HG02885 (cell line): Measurements from ENCODE around the gene EPB41L4A.
"Not testable (repeated sequence)": the region's sequence is repeated elsewhere in the genome, so short reads cannot be mapped to it uniquely, and the experiment has no call there.

Experiments used
- ATAC-seq: cut with Tn5 transposase; IDR thresholded peaks from one replicate; pipeline ENCODE4 v1.9.1; 2021; ENCODE audit warnings: mild to moderate bottlenecking; ENCODE audit not compliant: unreplicated experiment, poor library complexity

EPB41L4A gene, protein sequence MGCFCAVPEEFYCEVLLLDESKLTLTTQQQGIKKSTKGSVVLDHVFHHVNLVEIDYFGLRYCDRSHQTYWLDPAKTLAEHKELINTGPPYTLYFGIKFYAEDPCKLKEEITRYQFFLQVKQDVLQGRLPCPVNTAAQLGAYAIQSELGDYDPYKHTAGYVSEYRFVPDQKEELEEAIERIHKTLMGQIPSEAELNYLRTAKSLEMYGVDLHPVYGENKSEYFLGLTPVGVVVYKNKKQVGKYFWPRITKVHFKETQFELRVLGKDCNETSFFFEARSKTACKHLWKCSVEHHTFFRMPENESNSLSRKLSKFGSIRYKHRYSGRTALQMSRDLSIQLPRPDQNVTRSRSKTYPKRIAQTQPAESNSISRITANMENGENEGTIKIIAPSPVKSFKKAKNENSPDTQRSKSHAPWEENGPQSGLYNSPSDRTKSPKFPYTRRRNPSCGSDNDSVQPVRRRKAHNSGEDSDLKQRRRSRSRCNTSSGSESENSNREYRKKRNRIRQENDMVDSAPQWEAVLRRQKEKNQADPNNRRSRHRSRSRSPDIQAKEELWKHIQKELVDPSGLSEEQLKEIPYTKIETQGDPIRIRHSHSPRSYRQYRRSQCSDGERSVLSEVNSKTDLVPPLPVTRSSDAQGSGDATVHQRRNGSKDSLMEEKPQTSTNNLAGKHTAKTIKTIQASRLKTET

DNA sequence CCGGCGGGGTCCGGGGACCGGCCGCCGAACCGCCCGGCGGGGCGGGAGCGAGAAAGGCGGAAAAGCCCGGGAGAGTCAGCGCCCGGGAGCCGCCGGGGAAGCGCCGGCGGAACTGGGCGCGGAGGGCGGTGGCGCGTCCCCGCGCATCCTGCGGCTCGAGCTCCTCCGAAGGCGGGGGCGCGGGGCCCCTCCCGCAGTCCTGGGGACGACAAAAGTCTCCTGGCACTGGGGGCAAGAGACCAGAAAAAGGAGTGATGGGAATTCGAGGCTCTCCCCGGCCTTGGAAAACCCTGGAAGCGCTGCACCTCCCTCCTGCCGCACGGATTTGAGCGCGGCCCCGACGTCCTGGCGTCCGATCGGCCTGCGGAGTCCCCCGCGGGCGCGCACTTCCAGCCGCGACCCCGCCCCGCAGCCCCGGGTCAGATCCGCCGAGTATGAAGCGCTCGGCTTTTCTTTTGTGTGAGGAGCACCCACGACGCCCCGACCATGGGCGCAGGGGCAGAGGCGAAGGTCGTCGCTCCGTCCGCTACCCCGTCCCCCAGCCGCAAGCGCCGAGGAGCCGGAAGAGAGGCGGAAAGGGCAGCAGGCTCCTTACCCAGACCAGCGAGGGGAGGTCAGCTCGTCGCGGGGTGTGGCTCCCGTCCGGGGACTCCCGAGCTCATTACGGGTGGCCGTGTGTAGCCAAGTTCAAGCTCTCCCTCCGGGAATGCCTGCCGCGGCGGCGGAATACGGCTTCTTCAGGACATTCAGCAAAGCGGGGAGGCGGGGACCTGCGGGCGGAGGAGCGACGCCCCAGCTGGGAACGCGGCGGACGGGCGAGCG is at the start of gene EPB41L4A:
EPB41L4A (minus strand) TSS at position 114 of the 822 bp plus-strand sequence. CDS start 238 bp downstream, outside the sequence.
- peak; percentile 22 for ATAC-seq

DNA sequence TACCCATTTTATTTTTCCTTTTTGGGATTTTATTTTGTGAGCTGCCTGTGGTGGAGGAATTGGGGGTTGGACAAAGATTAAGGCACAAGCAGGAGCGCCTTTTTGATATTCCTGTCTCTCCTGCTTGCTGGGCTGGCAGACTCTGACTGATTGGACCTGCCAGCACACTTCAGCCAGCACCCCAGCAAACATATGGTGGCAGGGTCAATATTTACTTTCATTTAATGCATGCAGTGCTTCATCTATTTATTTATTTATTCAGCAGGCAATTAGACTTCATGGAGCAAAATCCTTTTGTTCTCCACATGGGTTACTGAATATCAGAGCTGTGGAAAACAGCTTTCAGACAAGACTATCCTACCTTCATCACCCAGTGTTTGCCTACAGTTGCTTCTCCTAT is 48.4 kb upstream of the EPB41L4A start:
- ATAC-seq = no peak

DNA sequence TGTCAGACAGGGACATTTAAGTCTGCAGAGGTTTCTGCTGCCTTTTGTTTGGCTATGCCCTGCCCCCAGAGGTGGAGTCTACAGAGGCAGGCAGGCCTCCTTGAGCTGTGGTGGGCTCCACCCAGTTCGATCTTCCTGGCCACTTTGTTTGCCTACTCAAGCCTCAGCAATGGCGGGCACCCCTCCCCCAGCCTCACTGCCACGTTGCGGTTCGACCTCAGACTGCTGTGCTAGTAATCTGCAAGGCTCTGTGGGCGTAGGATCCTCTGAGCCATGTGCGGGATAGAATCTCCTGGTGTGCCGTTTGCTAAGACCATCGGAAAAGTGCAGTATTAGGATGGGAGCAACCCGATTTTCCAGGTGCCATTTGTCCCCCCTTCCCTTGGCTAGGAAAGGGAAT is 47.2 kb upstream of the EPB41L4A start:
- ATAC-seq = not testable (repeated sequence)

DNA sequence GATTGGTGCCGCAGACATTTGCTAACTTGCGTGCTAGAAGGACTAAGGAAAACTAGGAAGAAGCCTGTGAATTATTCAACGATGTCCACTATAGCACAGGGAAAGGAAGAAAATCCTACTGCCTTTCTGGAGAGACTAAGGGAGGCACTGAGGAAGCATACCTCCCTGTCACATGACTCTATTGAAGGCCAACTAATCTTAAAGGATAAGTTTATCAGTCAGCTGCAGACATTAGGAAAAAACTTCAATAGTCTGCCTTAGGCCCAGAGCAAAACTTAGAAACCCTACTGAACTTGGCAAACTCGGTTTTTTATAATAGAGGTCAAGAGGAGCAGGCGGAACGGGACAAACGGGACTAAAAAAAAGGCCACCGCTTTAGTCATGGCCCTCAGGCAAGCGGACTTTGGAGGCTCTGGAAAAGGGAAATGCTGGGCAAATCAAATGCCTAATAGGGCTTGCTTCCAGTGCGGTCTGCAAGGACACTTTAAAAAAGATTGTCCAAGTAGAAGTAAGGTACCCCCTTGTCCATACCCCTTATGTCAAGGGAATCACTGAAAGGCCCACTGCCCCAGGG is 28.2 kb upstream of the EPB41L4A start:
- not testable (repeated sequence) for ATAC-seq

DNA sequence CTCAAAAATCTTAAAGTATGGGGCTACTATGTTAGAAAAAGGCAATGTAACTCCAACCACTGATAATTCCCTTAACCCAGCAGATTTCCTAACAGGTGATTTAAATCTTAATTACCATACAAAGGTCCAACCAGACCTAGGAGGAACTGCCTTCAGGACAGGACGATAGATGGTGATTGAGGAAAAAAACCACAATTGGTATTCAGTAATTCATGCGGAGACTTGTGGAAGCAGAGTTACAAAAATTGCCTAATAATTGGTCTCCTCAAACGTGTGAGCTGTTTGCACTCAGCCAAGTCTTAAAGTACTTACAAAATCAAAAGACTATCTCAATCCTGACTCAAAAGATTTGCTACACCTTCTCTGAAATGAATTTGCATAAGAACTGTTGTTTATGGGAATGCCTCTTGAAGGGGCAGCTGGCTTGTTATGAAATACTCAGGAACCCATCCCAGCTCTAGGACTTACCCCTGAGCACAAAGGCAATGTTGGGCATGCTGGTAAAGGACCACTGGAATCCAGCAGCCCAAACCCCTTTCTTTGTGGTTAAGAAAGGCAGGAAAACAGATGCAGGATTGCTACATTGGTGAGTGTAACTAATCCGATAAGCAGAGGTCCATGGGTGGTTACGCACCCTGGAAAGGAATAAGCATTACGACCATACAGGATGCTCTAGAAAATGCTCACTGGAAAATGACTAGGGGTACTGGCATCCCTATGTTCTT is 26.7 kb upstream of the EPB41L4A start:
- ATAC-seq = no peak

DNA sequence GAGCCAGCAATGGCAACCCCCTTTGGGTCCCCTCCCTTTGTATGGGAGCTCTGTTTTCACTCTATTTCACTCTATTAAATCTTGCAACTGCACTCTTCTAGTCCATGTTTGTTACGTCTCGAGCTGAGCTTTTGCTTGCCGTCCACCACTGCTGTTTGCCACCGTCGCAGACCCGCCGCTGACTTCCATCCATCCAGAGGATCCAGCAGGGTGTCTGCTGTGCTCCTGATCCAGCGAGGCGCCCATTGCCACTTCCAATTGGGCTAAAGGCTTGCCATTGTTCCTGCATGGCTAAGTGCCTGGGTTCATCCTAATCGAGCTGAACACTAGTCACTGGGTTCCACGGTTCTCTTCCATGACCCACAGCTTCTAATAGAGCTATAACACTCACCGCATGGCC is 24.9 kb upstream of the EPB41L4A start:
- not testable (repeated sequence) for ATAC-seq

DNA sequence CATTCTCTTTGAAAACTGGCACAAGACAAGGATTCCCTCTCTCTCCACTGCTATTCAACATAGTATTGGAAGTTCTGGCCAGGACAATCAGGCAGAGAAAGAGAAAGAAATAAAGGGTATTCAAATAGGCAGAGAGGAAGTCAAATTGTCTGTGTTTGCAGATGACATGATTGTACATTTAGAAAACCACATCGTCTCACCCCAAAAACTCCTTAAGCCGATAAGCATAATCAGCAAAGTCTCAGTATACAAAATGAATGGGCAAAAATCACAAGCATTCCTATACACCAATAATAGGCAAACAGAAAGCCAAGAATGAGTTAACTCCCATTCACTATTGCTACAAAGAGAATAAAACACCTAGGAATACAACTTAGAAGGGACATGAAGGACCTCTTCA is 21.0 kb upstream of the EPB41L4A start:
- ATAC-seq = no peak

DNA sequence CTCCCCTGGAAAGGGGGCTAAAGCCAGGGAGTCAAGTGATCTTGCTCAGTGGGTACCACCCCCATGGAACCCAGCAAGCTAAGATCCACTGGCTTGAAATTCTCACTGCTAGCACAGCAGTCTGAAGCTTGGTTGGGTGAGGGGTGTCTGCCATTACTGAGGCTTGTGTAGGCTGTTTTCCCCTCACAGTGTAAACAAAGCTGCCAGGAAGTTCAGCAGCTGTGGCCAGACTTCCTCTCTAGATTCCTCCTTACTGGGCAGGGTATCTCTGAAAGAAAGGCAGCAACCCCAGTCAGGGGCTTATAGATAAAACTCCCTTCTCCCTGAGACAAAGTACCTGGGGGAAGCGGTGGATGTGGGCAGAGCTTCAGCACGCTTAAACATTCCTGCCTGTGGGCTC is 17.1 kb upstream of the EPB41L4A start:
- ATAC-seq = no peak

DNA sequence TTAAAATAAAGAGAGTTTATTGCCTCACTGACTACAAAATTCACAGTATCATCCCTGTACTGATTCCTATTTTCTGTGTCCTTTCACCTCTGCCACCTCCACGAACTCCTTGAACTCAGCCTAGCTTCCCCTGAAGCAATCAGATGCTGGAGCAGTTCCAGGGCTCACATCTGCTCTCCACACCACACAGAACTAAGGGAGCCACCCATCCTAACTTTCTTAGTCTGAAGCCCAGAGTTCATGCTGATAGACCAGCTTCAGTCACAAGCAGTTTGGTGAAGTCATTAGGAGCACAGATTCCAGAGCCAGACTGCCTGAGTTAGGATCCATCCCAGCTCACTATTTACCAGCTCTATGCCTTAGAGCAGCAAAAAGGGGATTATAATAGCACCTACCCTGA is 15.6 kb upstream of the EPB41L4A start:
- ATAC-seq = no peak

DNA sequence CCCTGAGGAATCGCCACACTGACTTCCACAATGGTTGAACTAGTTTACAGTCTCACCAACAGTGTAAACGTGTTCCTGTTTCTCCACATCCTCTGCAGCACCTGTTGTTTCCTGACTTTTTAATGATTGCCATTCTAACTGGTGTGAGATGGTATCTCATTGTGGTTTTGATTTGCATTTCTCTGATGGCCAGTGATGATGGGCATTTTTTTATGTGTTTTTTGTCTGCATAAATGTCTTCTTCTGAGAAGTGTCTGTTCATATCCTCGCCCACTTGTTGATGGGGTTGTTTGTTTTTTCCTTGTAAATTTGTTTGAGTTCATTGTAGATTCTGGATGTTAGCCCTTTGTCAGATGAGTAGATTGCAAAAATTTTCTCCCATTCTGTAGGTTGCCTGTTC is 7.1 kb upstream of the EPB41L4A start:
- ATAC-seq = not testable (repeated sequence)

DNA sequence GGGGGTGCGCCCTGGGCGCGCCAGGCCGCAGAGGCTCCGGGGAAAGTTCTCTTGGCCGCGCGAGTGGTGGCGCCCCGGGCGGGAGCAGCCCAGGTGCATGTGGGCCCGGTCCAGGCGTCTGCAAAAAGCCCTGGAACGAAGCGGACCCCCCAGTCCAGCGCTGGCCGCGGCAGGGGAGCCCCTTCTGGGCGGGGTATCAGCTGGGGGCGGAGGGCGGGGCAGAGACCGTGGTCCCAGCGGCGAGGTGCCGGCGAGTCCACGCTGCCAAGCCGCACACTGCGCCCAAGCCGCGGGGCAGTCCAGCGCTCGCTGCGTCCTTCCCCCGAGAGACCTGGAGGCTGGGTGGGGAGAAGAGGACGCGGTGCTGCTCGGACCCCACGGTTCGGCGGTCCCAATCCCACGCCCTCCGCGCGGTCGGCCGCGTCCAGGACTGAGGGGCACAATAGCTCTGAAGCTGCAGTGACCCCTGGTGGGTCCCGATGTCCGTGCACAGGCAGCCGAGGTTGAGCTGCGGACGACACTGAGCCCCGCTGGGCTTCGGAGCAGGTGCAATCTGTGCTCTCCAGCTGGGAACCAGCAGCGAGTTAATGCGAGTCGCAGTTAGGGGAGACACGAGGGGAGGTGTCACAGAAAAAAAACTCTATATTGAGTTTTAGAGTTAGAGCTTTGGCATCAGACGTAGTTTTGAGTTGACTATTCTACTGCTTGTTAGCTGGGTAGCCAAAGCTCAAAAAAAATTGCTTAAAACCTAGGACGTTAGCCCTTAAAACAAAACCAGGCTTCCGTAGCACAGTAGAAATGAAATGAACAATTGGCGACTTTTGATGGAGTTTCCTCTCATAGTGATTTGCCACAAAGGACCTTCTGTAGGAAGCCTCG is 1.1 kb upstream of the EPB41L4A start:
- peak; percentile 85 for ATAC-seq

DNA sequence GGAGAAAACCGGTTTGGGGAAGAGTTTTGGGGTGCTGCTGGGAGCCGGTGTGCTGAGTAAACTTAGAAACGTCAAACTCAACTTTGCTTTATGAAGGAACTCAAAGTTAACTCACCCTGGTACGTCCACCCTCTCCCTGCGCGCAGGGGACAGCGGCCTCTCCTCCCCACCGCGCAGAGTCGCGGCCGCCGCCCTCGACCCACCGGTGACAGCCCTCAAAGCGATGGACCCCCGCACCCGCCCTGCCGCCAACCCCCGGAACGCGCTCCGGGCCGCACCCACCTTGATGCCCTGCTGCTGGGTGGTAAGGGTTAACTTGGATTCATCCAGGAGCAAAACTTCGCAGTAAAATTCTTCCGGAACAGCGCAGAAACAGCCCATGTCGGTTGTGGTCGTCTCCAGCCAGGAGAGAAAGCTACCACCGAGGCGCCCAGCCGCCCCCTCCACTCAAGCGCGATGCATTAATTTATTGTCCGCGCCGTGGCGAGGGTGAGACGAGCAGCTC is 366 bp downstream of the EPB41L4A start:
- ATAC-seq = no peak

DNA sequence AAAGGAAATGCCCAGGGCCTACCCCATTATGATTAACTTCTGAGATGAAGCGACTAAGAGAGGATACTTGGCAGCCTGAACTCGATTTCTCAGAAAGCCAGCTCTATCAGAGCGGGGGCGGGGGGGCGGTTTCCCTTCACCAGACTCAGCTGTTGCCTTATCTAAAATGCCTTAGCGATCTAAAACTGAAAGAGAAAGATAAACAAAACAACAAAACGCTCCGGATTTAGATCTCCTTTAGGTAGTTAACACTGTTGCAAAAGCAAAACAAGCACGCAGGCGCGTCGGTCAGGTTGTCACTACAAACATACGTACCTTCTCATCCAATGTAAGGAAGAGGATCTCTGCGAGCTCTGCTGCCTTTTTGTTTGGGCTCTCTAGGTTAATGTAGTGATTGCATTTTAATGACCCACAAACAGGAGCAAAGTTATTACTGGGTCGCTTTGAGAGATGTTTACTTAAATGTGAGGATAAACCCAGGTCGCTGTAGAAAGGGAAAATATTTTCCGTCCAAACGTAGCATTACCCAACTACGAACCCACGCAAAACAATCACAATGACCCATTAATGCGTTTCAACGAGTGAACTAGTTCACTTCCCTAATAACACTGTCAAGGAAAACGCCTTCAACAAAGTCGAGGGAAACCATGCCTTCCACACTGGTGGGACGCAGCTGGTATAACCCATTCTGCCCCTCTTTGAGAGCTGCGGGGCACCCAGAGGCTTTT is 982 bp downstream of the EPB41L4A start:
- peak; percentile 35 for ATAC-seq

DNA sequence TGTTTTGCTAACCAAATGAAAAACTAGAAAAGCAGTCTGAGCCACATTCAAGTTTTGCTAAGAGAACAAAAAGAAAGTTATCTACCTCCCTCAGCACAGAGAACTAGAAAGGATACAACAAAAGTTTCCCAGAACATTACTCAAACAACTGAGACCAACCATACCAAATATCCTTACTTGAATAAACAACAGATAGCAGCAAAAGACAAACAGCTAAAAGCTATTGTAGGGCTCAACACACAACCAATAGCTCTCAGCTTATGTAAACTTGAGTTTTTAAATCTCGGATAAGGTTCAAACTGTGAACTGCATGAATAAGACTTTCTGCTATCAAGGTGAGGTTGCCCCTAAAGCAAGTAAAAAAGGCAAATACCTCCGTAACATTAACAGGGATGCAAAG is 3.5 kb downstream of the EPB41L4A start:
- no peak for ATAC-seq

DNA sequence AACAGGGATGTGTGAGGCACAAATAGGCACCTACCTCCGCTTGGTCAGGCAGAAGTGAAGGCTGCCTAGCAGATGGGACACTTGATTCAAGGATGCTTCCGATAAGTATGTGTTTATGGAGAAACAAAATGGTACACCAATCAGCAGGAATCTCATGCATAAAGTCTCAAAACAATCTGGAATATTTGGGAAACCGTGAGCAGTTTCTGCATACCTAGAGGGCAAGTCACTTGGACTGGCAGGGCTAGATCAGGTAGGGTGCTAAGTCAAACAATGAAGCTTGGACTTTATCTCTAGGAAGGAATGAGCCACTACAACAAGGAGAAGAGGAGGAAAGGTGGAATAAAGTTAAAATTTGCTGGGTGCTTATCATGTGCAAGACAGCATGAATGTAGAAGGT is 5.5 kb downstream of the EPB41L4A start:
- ATAC-seq = no peak

DNA sequence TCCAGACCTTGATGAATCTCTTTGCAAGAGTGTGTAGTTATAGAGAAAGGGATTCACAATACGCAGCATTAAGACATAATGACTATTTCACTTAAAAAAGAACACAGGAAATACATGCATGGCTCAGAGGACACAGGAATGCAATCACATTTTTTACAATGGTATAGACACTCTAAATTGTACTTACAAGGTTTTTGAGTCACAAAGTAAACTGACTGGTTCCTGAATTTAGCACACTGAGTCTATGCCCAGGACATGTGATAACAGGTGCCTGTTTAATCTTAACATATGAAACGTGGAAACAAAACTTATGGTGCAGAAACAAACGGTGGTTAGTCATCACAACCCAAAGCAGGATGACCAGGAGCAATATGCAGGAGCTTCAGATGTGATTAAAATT is 6.7 kb downstream of the EPB41L4A start:
- ATAC-seq = no peak

DNA sequence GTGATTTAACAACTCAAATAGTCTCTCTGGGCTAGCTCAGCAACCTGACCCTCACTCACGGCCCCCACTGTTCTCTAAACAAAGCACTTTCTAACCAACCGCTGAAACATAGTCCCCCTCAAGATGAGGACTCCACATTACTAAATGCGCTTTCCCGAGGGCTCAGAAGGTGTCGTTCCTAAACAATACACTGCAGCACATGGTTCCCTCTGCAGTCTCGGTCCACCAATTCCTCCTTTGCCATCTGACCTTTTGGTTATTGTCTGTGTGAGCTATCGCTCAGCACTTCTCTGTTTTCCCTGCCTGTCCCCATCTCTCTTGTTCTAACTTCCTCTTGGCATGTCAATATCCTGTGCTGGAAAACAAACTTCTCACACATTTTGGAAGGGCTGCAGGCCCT is 7.2 kb downstream of the EPB41L4A start:
- ATAC-seq = no peak

DNA sequence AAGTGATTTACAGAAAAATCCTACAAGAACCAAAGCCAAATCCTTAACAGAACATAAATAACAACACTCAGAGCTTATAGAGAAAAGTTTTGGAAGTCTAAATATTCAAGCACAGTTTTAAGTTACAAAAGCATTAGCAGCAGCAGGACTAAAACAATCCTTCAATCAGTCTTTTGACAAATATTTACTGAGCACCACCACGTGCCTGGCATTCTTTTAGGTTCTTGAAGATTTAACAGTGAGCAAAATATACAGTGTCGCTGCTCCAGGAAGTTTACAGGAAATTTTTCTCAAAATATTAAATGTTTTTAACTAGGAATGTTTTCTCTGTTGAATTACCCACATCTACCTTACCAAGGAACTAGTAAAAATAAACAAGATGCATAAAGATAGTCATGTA is 11.4 kb downstream of the EPB41L4A start:
- ATAC-seq = no peak
